Sciatic nerve (tissue), 2 donors: ENCODE results near the gene NPTX2. TPM values are rescaled to one million over a fixed set of nuclear protein-coding genes. Genes with fewer than 3 reads are reported as not detected.

ENCODE experiments used
- ATAC-seq: fragments of 200-7000 bp; cut with Tn5 transposase; one replicate; pipeline ENCODE4 v1.9.1; 2020; ENCODE audit warnings: mild to moderate bottlenecking, moderate library complexity
- DNase-seq: peaks from one replicate; pipeline ENCODE4 v3.0.0-alpha.2; 2020; ENCODE audit warnings: low spot score
- intact Hi-C: fragments of 100-400 bp; cut with DNase I; formaldehyde crosslinking; loops from one replicate; pipeline ENCODE4 v1.14.2; 2022
- total RNA-seq: library from RNA; stranded (reverse); fragmentation: NEBNext Ultra II Directional; extraction: Animal tissue kit (Norgen Biotek cat#: 25700); gene quantifications from one replicate; pipeline ENCODE4 v1.2.1, GENCODE V29; 2021
- donor health status: DM: no; HTN: no; CAD: no.
- donor health status: DM: no; HTN: no; CAD: no.

NPTX2 gene
- total RNA-seq, 1 donor from 2014 or later = 3.8 TPM

DNA sequence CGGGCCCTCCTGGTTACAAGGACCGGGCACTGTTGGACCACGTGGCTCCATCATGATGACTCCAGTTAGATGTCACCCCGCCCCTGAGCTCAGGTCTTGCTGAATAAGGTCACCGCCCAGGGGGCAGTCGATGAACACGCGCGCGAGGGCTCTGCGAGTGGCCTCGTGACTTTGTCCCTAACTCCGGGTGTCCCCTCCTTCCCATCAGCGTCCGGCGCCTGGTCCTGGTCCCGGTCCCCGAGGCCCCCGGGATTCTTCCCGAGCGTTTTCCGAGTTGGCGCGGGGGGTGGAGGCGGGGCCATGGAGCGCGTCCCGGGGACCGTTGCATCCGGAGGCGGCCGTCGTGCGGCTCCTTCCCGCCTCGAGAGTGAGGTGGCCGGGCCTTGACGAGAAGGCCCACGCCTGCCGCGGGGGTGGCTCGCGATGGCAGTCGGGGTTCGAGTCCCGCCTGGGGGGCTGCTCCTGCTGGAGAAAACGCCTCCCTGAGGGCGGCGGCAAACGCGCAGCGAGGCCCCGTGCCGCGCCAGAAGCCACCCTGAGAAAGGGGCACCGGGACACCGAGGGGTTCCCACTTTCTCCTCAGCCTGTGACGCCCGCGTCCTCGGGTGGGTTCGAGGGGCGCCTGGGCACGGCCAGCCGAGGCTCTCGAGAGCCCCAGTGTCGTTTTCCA, 569 bp upstream of the NPTX2 start:
- no peak for DNase-seq
- intact Hi-C loops = no loop called here
- peak; percentile 26 for ATAC-seq

DNA sequence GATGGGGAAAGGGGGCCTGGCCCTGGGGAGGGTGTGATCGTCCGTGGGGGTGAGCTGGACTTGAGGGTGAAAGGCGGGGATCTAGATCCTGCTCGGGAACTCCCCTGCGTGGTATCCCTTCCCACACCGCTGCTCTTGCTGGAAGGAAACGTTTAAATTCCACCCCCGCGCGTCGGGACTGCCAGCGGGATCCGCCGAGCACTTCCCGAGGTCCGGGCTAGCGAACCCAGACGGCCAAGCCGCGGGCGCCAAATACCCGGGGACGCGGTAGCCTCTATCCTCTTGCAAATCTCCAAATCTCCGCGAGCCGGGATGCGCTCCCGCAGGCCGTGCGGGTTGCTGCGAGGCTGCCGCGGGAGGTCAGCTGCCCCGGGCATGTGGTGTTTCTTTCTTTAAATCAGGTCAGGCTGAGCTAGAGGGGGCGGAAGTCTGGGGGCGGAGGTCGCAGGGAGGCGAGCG, 904 bp downstream of the NPTX2 start:
- no peak for DNase-seq
- intact Hi-C loops = no loop called here
- no peak for ATAC-seq

- intact Hi-C loops = no loop called here
- DNase-seq (no peak), ATAC-seq (no peak)
Measured at GRCh38 chr7:98618786-98619185, 1.7 kb downstream of the NPTX2 start.

- intact Hi-C loops = no loop called here
- ATAC-seq (no peak), DNase-seq (no peak)
Measured at GRCh38 chr7:98619450-98620321, 2.6 kb downstream of the NPTX2 start.

- intact Hi-C loops = no loop called here
- ATAC-seq = no peak
- DNase-seq = no peak
Measured at GRCh38 chr7:98621573-98622482, 4.7 kb downstream of the NPTX2 start.

- DNase-seq (no peak), ATAC-seq (no peak)
- intact Hi-C loops = no loop called here
Measured at GRCh38 chr7:98622926-98623325, 5.8 kb downstream of the NPTX2 start.

DNA sequence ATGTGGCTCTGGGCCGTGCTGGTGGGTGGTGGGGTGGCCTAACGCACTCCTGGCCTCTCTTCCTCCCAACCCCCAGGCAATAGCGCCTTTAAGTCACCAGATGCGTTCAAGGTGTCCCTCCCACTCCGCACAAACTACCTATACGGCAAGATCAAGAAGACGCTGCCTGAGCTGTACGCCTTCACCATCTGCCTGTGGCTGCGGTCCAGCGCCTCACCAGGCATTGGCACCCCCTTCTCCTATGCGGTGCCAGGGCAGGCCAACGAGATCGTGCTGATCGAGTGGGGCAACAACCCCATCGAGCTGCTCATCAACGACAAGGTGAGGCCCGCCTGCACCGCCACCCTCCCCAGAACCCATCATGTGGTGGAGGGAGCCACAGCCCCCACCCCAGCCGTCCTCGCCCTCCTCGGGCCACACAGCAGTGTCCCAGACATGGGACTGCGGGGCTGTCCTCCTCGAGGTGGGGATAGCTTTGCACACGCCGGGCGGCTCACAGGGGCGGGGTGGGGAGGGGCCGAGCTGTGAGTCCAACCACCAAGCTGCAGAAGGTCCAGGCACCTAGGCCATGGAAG, 7.8 kb downstream of the NPTX2 start:
- no peak for ATAC-seq
- intact Hi-C loops = no loop called here
- no peak for DNase-seq

- no peak for ATAC-seq
- intact Hi-C loops = no loop called here
- DNase-seq = no peak
Measured at GRCh38 chr7:98626460-98627412, 9.7 kb downstream of the NPTX2 start.

- intact Hi-C loops = no loop called here
- DNase-seq (no peak), ATAC-seq (no peak)
Measured at GRCh38 chr7:98627413-98627790, 10.3 kb downstream of the NPTX2 start.

DNA sequence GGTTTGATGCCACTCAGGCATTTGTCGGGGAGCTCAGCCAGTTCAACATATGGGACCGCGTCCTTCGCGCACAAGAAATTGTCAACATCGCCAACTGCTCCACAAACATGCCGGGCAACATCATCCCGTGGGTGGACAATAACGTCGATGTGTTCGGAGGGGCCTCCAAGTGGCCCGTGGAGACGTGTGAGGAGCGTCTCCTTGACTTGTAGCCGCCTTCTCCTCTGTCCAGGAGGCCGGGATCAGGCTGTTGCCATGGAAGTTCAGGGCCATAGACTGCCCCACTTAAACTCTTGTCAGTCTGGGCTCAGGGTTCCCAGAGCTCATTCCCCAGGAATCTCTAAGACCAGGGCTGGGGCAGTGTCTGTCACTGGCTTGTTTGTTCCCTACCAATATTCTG, 11.3 kb downstream of the NPTX2 start:
- DNase-seq = no peak
- intact Hi-C loops = no loop called here
- no peak for ATAC-seq

DNA sequence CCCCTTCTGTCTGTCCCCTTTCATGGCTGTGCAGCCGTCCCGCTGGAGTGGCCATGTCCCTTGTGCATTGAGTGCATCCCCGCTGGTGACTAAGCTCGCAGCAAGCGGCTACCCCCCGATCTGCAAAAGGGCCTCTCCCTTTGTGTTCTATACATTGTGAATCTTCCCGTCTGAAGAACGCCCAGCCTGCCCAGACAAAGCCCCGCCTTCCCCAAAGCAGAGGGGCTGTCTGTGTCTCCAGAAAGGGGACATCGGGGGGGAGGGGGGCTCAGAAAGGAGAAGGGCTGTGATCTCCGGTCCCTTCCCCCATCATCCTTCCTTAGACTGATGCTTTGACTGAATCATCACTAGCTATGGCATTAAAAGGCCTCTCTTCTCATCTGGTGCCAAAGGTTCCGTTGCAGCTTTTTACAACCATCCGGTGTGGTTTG, 11.9 kb downstream of the NPTX2 start:
- intact Hi-C loops = no loop called here
- no peak for ATAC-seq
- DNase-seq = no peak

DNA sequence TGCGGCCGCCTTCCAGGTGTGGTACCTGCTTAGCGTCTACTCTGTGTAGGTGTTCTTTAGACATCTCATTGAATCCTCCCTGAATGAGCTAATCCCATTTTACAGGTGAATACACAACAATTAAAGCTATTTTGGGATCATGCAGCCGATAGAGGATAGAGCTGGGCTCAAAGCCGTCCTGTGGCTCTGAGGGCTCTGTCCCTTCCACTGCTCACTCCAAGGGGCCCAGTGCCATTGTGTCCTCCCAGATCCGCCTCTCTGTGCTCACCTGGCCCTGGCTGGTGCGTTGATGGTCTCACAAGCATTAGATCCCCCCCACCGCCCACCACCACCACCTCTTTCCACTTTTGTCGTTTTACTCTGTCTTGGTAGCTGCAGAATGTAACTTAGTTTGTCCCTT, 13.1 kb downstream of the NPTX2 start:
- DNase-seq = no peak
- ATAC-seq = no peak
- intact Hi-C loops = no loop called here

DNA sequence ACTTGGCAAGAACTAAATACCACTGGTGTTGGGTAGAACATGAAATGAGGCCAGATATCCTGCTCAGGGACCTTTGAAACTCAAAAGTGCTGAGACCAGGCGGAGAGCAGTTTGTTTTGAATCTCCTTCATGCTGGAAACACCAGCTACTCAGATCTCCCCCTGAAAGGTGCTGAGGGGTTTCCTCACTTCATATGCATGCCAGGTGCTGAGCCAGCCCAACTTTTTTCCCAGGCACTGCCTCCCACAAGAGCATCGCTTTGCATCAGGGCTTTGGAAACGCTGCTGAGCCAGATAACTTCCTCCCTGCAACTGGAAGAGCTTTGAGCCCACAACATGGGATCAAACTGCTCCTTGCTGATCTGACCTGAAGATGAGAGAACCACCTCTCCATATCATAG, 13.7 kb downstream of the NPTX2 start:
- ATAC-seq (no peak), DNase-seq (no peak)
- intact Hi-C loops = no loop called here

DNA sequence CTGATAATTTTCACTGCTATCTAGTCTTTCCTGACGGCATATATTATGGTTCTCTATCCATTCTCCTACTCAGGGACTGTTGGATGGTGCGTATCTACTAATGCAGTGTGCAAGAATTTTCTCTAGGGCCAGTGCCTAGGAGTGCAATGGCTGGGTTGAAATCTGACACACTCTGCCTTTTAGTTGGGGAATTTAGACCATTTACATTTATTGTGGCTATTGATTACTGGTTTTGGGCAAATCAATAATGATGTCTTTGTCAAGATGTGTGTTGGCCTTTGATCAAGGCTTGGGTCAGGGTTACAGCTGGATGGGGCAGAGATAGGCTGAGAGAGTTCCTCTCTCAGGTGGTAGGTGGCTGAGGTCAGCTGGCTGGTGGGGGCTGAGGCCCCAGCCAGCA, 21.8 kb downstream of the NPTX2 start:
- intact Hi-C loops = no loop called here
- no peak for ATAC-seq

GRCh38 chr7:98640375-98640774, 23.3 kb downstream of the NPTX2 start:
- ATAC-seq = no peak
- no peak for DNase-seq
- intact Hi-C loops = no loop called here

More for the DNA sequence above, 21.8 kb downstream of the NPTX2 start:
- no peak for DNase-seq

- ATAC-seq = peak; percentile 81
- intact Hi-C loops = no loop called here
Measured at GRCh38 chr7:98641646-98642500, 24.8 kb downstream of the NPTX2 start.

More at GRCh38 chr7:98641646-98642500, 24.8 kb downstream of the NPTX2 start:
- DNase-seq = no peak
